ENCODE data around the gene TRIP10. TPM values are rescaled to one million over a fixed set of nuclear protein-coding genes. Genes with fewer than 3 reads are reported as not detected.

Gene TRIP10
- total and polyA plus RNA-seq, 2 of the 13 experiments (the other 11 are each of a cell fraction or from before 2014, with no cell fraction given) = 32.5 to 33.2 TPM

- no peaks in the 10 kb centered on the region for H3K9me3 ChIP-seq (ENCODE audit: low read length)
- H3K36me3 ChIP-seq (replicated peaks in 1 of 2; ENCODE audit: control insufficient read depth in 1 of 2, insufficient read depth in 2 of 2, low read length in 2 of 2) = peaks cover 44 to 85% of the 10 kb centered on the region in 2 experiments
- FAIRE-seq = peak; percentile 18
- peak; percentile 69 for ATAC-seq
- no peaks in the 10 kb centered on the region for H3K27me3 ChIP-seq (ENCODE audit: control insufficient read depth in 1 of 2, insufficient read depth in 2 of 2, low read length in 2 of 2)
- no peak overlapping the region for H3K27ac ChIP-seq (ENCODE audit: extremely low read length, insufficient read depth, low read length)
- H3K4me2 ChIP-seq (ENCODE audit: low read depth, low read length) = no peak overlapping the region
- no peak overlapping the region for H2AFZ ChIP-seq (ENCODE audit: low read length)
- ChIA-PET CTCF (ENCODE audit: low intra/inter-chr PET ratio, low total read pairs) (no interaction called here), POLR2A (interaction anchor here (2.2 kb wide), 1 partner anchor 44 kb away, joined by 4 read pairs; the partner anchor contains the start of gene GPR108)
- no peak overlapping the region for H3K4me3 ChIP-seq (replicated peaks in 1 of 3; ENCODE audit: insufficient read depth in 1 of 3, low read depth in 2 of 3, low read length in 3 of 3)
- H3K4me1 ChIP-seq (ENCODE audit: insufficient read depth, low read length) = no peaks in the 10 kb centered on the region
- no peak overlapping the region for H3K9ac ChIP-seq (ENCODE audit: insufficient read depth, low read depth, low read length)
- WGBS (ENCODE audit: low lambda C conversion rate) = 98% methylated on average over 21 of the region's 25 CpGs
- H3K79me2 ChIP-seq (ENCODE audit: insufficient read depth, low read length) = no peaks in the 10 kb centered on the region
- DNase-seq (ENCODE audit: low spot score) = peak; percentile 53
- peaks cover 65% of the 10 kb centered on the region for H4K20me1 ChIP-seq (ENCODE audit: insufficient read depth, low read length)
- intact Hi-C loops (cut with micrococcal nuclease; ENCODE audit: unreplicated experiment) = no loop called here
- in situ Hi-C loops (cut with HindIII; ENCODE audit: extremely low pct_ligation_motif_present, low pct_unique_long_range_greater_than_20kb) = no loop called here
- TF ChIP-seq PRPF4 (IDR thresholded peaks at IDR 0.05; ENCODE audit: low read depth, low read length, poor library complexity, severe bottlenecking) = peak; percentile 74
- TF ChIP-seq ZNF768 (CRISPR knock-in tag; IDR thresholded peaks at IDR 0.05) = peak; percentile 33; the same call in 1 of the 2 replicates
- peak; percentile 7; the same call in 1 of the 2 replicates for TF ChIP-seq POLR2AphosphoS5 (IDR thresholded peaks at IDR 0.05; ENCODE audit: low read depth, low read length)
- no peak for TF ChIP-seq DMAP1 (CRISPR knock-in tag; IDR thresholded peaks at IDR 0.05)
- TF ChIP-seq ZNF773 (CRISPR knock-in tag; IDR thresholded peaks at IDR 0.05; ENCODE audit: borderline replicate concordance) = no peak
- TF ChIP-seq ZBTB38 (CRISPR knock-in tag; IDR thresholded peaks at IDR 0.05) = peak; percentile 97
- TF ChIP-seq ZNF782 (CRISPR knock-in tag; IDR thresholded peaks at IDR 0.05; ENCODE audit: borderline replicate concordance) = no peak
- peak; percentile 97 for TF ChIP-seq AGO2 (optimal IDR thresholded peaks at IDR 0.05; ENCODE audit: low read depth, low read length)
- 0 out of 2 replicates have a peak, but pooled peaks have one; percentile 19 for TF ChIP-seq KDM2A (CRISPR knock-in tag; IDR thresholded peaks at IDR 0.05; ENCODE audit: borderline replicate concordance, low read depth)
- TF ChIP-seq POLR2A (IDR thresholded peaks at IDR 0.05; ENCODE audit: insufficient read depth in 1 of 2, low read depth in 2 of 2, low read length in 2 of 2) = 0 out of 4 replicates have a peak, but pooled peaks of 1 of the 2 experiments have one; percentile 15
- peak; percentile 47 for TF ChIP-seq POLR2G (IDR thresholded peaks at IDR 0.05; ENCODE audit: low read depth, low read length)
- peak; percentile 83 for TF ChIP-seq RBFOX2 (IDR thresholded peaks at IDR 0.05; ENCODE audit: low read depth, low read length)
- no TSS peak for BruUV-seq (replicated peaks)
Measured at GRCh38 chr19:6694147-6694815, 45.2 kb upstream of the TRIP10 start.

Measured in HepG2 (cell line).